ENCODE measurements around the gene EXOC3L1. TPM values are rescaled to one million over a fixed set of nuclear protein-coding genes. Genes with fewer than 3 reads are reported as not detected.

The EXOC3L1 gene
- total RNA-seq, 4 donors from 2014 or later = 1.2 to 10.9 (median 4.7) TPM

GRCh38 chr16:67206838-67207248, 16.9 kb upstream of the EXOC3L1 start:
- no peak overlapping the region for H3K27ac ChIP-seq
- H3K4me1 ChIP-seq = no peaks in the 10 kb centered on the region
- H3K36me3 ChIP-seq = peaks cover 0 to 24% (median 0%) of the 10 kb centered on the region in 3 donors
- DNase-seq = no peak
- H3K9me3 ChIP-seq = no peaks in the 10 kb centered on the region
- H3K4me3 ChIP-seq = no peak overlapping the region
- H3K27me3 ChIP-seq = no peaks in the 10 kb centered on the region
- TF ChIP-seq CTCF (IDR thresholded peaks at IDR 0.05) (no peak), POLR2A (IDR thresholded peaks at IDR 0.05) (no peak)

GRCh38 chr16:67206129-67206837, 16.3 kb upstream of the EXOC3L1 start:
- TF ChIP-seq POLR2A (IDR thresholded peaks at IDR 0.05) (no peak), CTCF (IDR thresholded peaks at IDR 0.05) (no peak)
- no peak for DNase-seq
- Histone ChIP-seq H3K4me3 (no peak overlapping the region), H3K9me3 (no peaks in the 10 kb centered on the region), H3K4me1 (no peaks in the 10 kb centered on the region), H3K36me3 (peaks cover 0 to 29% (median 0%) of the 10 kb centered on the region in 3 donors), H3K27me3 (no peaks in the 10 kb centered on the region), H3K27ac (no peak overlapping the region)

- H3K4me3 ChIP-seq = no peak overlapping the region
- no peak overlapping the region for H3K27ac ChIP-seq
- H3K36me3 ChIP-seq = peaks cover 0 to 38% (median 0%) of the 10 kb centered on the region in 3 donors
- H3K9me3 ChIP-seq = no peaks in the 10 kb centered on the region
- peaks cover 0 to 12% (median 0%) of the 10 kb centered on the region in 4 donors for H3K4me1 ChIP-seq
- H3K27me3 ChIP-seq = no peaks in the 10 kb centered on the region
- TF ChIP-seq POLR2A (IDR thresholded peaks at IDR 0.05) (no peak), CTCF (IDR thresholded peaks at IDR 0.05) (no peak)
- no peak for DNase-seq
Measured at GRCh38 chr16:67204076-67204475, 14.1 kb upstream of the EXOC3L1 start.

GRCh38 chr16:67202956-67203493, 13.1 kb upstream of the EXOC3L1 start:
- DNase-seq = no peak
- TF ChIP-seq CTCF (IDR thresholded peaks at IDR 0.05) (no peak), POLR2A (IDR thresholded peaks at IDR 0.05) (no peak)
- H3K27ac ChIP-seq = no peak overlapping the region
- H3K36me3 ChIP-seq = peaks cover 0 to 44% (median 0%) of the 10 kb centered on the region in 3 donors
- H3K4me3 ChIP-seq = no peak overlapping the region
- no peaks in the 10 kb centered on the region for H3K9me3 ChIP-seq
- H3K27me3 ChIP-seq = no peaks in the 10 kb centered on the region
- H3K4me1 ChIP-seq = peaks cover 0 to 18% (median 0%) of the 10 kb centered on the region in 4 donors

- peaks cover 0 to 50% (median 0%) of the 10 kb centered on the region in 3 donors for H3K36me3 ChIP-seq
- H3K4me1 ChIP-seq = peaks cover 0 to 24% (median 0%) of the 10 kb centered on the region in 4 donors
- no peak overlapping the region for H3K4me3 ChIP-seq
- no peak for DNase-seq
- no peak overlapping the region for H3K27ac ChIP-seq
- no peaks in the 10 kb centered on the region for H3K9me3 ChIP-seq
- no peak for TF ChIP-seq CTCF (IDR thresholded peaks at IDR 0.05)
- no peaks in the 10 kb centered on the region for H3K27me3 ChIP-seq
Measured at GRCh38 chr16:67202426-67202825, 12.5 kb upstream of the EXOC3L1 start.
